Endodermal cell (in vitro differentiated cells): ENCODE results near the gene ISOC2. TPM values are rescaled to one million over a fixed set of nuclear protein-coding genes. Genes with fewer than 3 reads are reported as not detected.

ENCODE experiments used
- DNase-seq: peaks from one replicate; pipeline ENCODE4 v3.0.0-alpha.2; 2017
- H3K27ac ChIP-seq: 2 replicates; pipeline ENCODE4 v1.5.1; 2013; ENCODE audit warnings: mild to moderate bottlenecking, low read depth, low read length, moderate library complexity
- H3K27me3 ChIP-seq: 2 replicates; pipeline ENCODE4 v1.6.1; 2013; ENCODE audit warnings: mild to moderate bottlenecking, low read length, moderate library complexity; ENCODE audit not compliant: insufficient read depth, control insufficient read depth, poor library complexity, severe bottlenecking
- H3K36me3 ChIP-seq: 2 replicates; pipeline ENCODE4 v1.7.0; 2013; ENCODE audit warnings: mild to moderate bottlenecking, low read length, moderate library complexity; ENCODE audit not compliant: control insufficient read depth, insufficient read depth
- H3K4me1 ChIP-seq: one replicate; pipeline ENCODE4 v1.7.0; 2013; ENCODE audit warnings: low read length; ENCODE audit not compliant: control insufficient read depth, insufficient read depth
- H3K4me3 ChIP-seq: 2 replicates; pipeline ENCODE4 v1.5.1; 2013; ENCODE audit warnings: mild to moderate bottlenecking, low read length, moderate library complexity
- H3K9ac ChIP-seq: 2 replicates; pipeline ENCODE4 v1.6.1; 2013; ENCODE audit warnings: mild to moderate bottlenecking, low read length, moderate library complexity; ENCODE audit not compliant: poor library complexity, severe bottlenecking; ENCODE audit errors: extremely low read depth
- H3K9me3 ChIP-seq: 2 replicates; pipeline ENCODE4 v1.6.1; 2013; ENCODE audit warnings: mild to moderate bottlenecking, low read length, moderate library complexity; ENCODE audit not compliant: control insufficient read depth
- H3K27ac Mint-ChIP-seq: 2 replicates; pipeline ENCODE4 v1.8.0; 2020; ENCODE audit warnings: mixed read lengths
- H3K27me3 Mint-ChIP-seq: 2 replicates; pipeline ENCODE4 v1.8.0; 2021; ENCODE audit warnings: mild to moderate bottlenecking, mixed read lengths; ENCODE audit not compliant: insufficient read depth
- H3K36me3 Mint-ChIP-seq: 2 replicates; pipeline ENCODE4 v1.8.0; 2020; ENCODE audit warnings: low read depth, mixed read lengths
- H3K4me1 Mint-ChIP-seq: 2 replicates; pipeline ENCODE4 v1.8.0; 2020; ENCODE audit warnings: mixed read lengths
- H3K4me3 Mint-ChIP-seq: 2 replicates; pipeline ENCODE4 v1.8.0; 2020; ENCODE audit warnings: mild to moderate bottlenecking, moderate library complexity, mixed read lengths
- H3K9me3 Mint-ChIP-seq: 2 replicates; pipeline ENCODE4 v1.8.0; 2020; ENCODE audit warnings: mild to moderate bottlenecking, mixed read lengths
- CTCF ChIP-seq: fragments of 200-600 bp; sonication (generic); conservative IDR thresholded peaks from 2 replicates; pipeline ENCODE4 v1.5.0; 2021; ENCODE audit warnings: antibody characterized with exemption, mild to moderate bottlenecking
- WGBS, 2 experiments: methylation state at CpG; one replicate each; pipeline versions ENCODE4 v1.1.5 to v1.1.7; 2013; ENCODE audit warnings: missing lambda C conversion rate in 2 of 2, mixed read lengths in 1 of 2; ENCODE audit not compliant: insufficient coverage in 1 of 2, insufficient read length in 1 of 2; 5-methylcytosine and 5-hydroxymethylcytosine counted together
- total RNA-seq, 2 donors: library from RNA; stranded (reverse); fragmentation: NEBNext Ultra II Directional in 1 of 2; extraction: Animal tissue kit (Norgen Biotek cat#: 25700) in 1 of 2; gene quantifications; 2 replicates in 1 of 2; 3 replicates in 1 of 2; pipeline ENCODE4 v1.2.1, GENCODE V29; 2021

ISOC2 gene
- total RNA-seq, 2 donors from 2014 or later = 35.9 to 39.2 TPM

GRCh38 chr19:55492362-55492944 is 31.0 kb upstream of the ISOC2 start:
- Mint-ChIP-seq H3K27me3 (peaks cover 8% of the 10 kb centered on the region), H3K36me3 (no peaks in the 10 kb centered on the region), H3K9me3 (no peaks in the 10 kb centered on the region), H3K27ac (no peak overlapping the region), H3K4me1 (peaks cover 4% of the 10 kb centered on the region), H3K4me3 (no peak overlapping the region)
- no peak for TF ChIP-seq CTCF
- Histone ChIP-seq H3K36me3 (no peaks in the 10 kb centered on the region), H3K27ac (no peak overlapping the region), H3K9ac (no peak overlapping the region), H3K4me3 (no peak overlapping the region), H3K9me3 (no peaks in the 10 kb centered on the region), H3K27me3 (no peaks in the 10 kb centered on the region), H3K4me1 (peaks cover 6% of the 10 kb centered on the region)
- 77 to 86% methylated on average over 9 to 12 of the region's 12 CpGs for whole genome bisulfite sequencing, 2 experiments
- DNase-seq = no peak

- Histone ChIP-seq H3K27me3 (no peaks in the 10 kb centered on the region), H3K9ac (no peak overlapping the region), H3K4me1 (peaks cover 13% of the 10 kb centered on the region), H3K9me3 (no peaks in the 10 kb centered on the region), H3K27ac (no peak overlapping the region), H3K36me3 (no peaks in the 10 kb centered on the region), H3K4me3 (no peak overlapping the region)
- no peak overlapping the region for H3K27ac Mint-ChIP-seq
- no peak for DNase-seq
- H3K4me1 Mint-ChIP-seq = peaks cover 11% of the 10 kb centered on the region
- no peak overlapping the region for H3K4me3 Mint-ChIP-seq
- no peaks in the 10 kb centered on the region for H3K9me3 Mint-ChIP-seq
- H3K36me3 Mint-ChIP-seq = no peaks in the 10 kb centered on the region
- TF ChIP-seq CTCF = no peak
- 85 to 89% methylated on average over 9 to 22 of the region's 24 CpGs for WGBS, 2 experiments
- peaks cover 7% of the 10 kb centered on the region for H3K27me3 Mint-ChIP-seq
Observed at GRCh38 chr19:55491546-55492360, 30.3 kb upstream of the ISOC2 start.

- 88 to 89% methylated on average over 22 to 52 of the region's 52 CpGs for WGBS, 2 experiments
- no peak for TF ChIP-seq CTCF
- H3K36me3 ChIP-seq = no peaks in the 10 kb centered on the region
- H3K9me3 ChIP-seq = no peaks in the 10 kb centered on the region
- no peak for DNase-seq
- no peak overlapping the region for H3K9ac ChIP-seq
- Mint-ChIP-seq H3K27me3 (peaks cover 7% of the 10 kb centered on the region), H3K9me3 (no peaks in the 10 kb centered on the region), H3K4me1 (peaks cover 15% of the 10 kb centered on the region), H3K27ac (no peak overlapping the region), H3K4me3 (no peak overlapping the region), H3K36me3 (no peaks in the 10 kb centered on the region)
- peaks cover 17% of the 10 kb centered on the region for H3K4me1 ChIP-seq
- no peak overlapping the region for H3K4me3 ChIP-seq
- no peaks in the 10 kb centered on the region for H3K27me3 ChIP-seq
- no peak overlapping the region for H3K27ac ChIP-seq
Observed at GRCh38 chr19:55490478-55491432, 29.3 kb upstream of the ISOC2 start.
